GM21717 (cell line): Measurements from ENCODE around the gene CYTH1.
"Not testable (repeated sequence)": the region's sequence is repeated elsewhere in the genome, so short reads cannot be mapped to it uniquely, and the experiment has no call there.

Experiments
- ATAC-seq: cut with Tn5 transposase; IDR thresholded peaks from one replicate; pipeline ENCODE4 v1.9.1; 2021; ENCODE audit warnings: mild to moderate bottlenecking, moderate library complexity; ENCODE audit not compliant: unreplicated experiment

The CYTH1 gene

GRCh38 chr17:78765821-78766220 is 16.3 kb downstream of the CYTH1 start:
- no peak for ATAC-seq

DNA sequence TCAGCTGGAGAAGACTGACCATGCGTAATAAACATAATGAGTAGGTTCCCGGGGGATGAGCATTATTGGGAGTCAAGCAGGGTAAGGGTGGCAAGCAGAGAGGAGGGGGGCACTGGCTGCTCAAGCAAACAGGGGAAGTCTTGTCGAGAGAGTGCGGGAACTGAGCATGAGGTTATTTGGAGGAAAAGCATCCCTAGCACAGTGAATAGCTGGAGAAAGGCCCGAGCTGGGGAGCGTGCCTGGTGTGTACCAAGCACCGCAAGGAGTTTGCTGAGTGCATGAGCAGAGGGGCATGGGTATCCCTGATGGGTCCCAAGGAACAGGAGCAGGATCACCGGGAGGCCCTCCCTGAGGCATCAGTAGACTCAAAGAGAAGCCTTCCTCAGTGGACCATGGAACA is 17.2 kb downstream of the CYTH1 start:
- no peak for ATAC-seq

GRCh38 chr17:78763561-78763960 is 18.5 kb downstream of the CYTH1 start:
- ATAC-seq: no peak

GRCh38 chr17:78761789-78762406 is 20.2 kb downstream of the CYTH1 start:
- ATAC-seq: no peak

GRCh38 chr17:78759969-78760352 is 22.1 kb downstream of the CYTH1 start:
- no peak for ATAC-seq

GRCh38 chr17:78759203-78759968 is 22.7 kb downstream of the CYTH1 start:
- ATAC-seq: peak; percentile 52

DNA sequence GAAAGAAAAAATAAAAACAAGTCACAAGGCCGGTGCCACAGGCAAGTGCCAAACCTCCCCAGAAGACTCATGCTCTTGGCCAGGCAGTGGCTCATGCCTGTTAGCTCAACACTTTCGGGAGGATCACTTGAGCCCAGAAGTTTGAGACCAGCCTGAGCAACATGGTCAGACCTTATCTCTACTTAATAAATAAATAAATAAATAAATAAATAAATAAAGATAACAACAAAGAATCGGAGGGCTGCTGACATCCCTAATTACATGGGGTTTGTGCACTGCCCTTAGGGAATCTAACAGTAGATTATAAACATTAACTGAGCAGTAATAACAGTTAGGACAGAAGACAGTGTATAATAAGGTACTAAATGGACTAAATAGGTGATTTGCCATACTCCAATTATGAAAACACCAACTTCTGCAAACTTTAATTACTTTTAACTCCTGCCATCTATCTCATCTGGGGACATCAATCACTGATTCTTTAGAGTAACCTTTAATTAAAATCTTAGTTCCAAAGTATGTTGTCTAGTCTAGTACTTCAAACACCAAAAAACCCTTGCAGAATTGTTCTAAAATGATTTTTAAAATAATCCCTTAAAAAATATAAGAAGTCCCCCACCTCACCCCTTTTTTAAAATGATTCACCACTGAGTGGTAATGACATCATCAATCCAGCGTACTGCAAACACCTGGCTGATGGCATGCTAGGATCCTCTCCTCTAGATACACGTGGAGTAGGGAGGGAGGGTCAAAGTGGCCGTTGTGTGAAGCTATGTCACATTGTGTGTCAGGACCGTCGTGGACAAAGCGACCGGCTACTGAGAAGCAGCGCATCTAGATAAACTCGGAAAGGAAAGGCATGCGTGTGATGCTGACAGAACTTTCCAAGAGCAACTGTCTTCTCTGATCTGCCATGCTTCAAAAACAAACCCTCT is 28.5 kb downstream of the CYTH1 start:
- ATAC-seq: no peak

GRCh38 chr17:78751447-78752161 is 30.5 kb downstream of the CYTH1 start:
- no peak for ATAC-seq

- not testable (repeated sequence) for ATAC-seq
Measured at GRCh38 chr17:78751000-78751399, 31.1 kb downstream of the CYTH1 start.

DNA sequence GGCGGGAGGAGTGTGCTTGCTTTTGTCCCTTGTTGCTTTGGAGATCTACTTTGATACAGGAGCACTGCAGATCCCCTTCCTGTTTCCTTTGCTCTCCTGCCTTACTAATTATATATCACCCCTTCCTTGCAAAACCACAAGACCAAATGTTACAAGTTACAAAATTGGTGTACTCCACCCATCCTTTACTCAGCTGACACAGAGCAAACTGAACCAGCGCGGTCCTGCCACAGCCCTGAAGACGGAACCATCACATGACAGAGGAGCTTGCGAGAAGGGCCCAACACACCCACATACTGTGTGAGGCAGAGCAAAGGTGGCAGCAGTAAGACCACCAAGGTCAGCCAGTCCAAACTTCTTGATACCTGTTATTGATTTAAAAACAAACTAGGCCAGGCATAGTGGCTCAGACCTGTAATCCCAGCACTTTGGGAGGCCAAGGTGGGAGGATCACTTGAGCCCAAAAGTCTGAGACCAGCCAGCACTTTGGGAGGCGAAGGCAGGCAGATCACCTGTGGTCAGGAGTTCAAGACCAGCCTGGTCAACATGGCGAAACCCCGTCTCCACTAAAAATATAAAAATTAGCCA is 33.2 kb downstream of the CYTH1 start:
- no peak for ATAC-seq

DNA sequence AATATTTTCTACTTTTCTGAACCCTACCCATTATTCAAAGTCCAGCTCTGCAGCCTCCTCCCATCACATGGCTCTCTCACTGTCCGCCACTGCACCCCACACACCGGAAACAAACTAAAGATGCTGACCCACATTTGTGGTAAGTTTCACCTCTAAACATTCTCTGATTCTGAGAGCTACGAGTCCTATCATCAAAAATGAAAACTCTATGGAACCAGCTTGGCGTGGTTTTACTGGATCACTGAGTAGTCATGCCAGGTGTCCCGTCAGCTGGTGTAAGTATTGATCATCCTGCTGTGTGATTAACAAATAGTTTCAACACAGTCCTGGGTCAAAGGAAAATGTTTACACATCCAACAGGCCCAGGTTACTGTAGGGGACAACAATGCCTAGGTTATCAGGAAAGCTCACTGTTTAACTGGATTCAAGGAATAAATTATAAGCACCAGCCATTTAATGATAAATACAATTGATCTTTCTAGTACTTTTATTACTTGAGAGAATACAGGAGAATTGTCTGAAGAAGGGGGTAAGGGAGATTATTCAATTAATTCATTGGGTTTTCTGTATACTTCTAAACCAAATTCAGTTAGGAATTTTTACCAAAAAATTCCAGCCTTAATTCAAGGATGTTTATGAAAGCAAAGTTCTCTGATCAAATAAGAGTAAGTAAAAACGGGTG is 33.9 kb downstream of the CYTH1 start:
- no peak for ATAC-seq

GRCh38 chr17:78747488-78747887 is 34.6 kb downstream of the CYTH1 start:
- no peak for ATAC-seq

DNA sequence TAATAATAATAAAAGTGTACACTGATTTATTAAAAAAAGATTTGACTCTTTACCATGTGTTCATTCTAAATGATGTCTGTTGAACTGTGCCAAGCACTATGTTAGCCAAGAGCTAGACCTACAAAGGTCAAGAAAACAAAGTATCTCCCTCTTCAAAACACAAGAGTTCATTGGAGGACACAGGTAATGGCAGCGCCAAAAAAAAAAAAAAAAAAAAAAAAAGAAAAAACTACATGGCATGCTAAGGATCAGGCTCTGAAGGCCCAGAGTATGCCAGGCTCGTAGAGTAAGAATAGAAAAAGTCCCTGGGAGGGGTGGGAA is 35.2 kb downstream of the CYTH1 start:
- no peak for ATAC-seq

GRCh38 chr17:78746263-78746948 is 35.7 kb downstream of the CYTH1 start:
- ATAC-seq: no peak

DNA sequence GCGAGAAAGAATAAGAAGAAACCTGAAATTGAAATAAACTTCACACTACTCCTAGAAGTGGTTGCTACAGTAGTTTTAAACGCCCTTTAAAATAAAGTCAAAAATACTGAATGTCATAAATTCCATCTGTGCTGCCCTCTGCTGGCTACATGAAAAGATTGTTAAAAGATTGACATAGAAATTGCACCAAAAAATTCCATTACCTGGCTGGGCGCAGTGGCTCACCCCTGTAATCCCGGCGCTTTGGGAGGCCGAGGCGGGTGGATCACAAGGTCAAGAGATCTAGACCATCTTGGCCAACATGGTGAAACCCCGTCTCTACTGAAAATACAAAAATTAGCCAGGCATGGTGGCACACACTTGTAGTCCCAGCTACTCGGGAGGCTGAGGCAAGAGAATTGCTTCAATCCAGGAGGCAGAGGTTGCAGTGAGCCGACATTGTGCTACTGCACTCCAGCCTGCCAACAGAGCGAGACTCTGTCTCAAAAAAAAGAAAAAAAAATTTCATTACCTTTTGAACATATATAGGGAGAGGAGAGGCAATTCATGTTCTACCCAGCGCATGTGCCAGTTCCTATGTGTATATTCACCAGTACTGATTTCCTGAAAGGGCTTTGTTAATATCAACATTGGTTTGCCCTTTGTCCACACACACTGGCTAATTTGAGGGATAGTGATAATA is 36.5 kb downstream of the CYTH1 start:
- ATAC-seq: no peak

DNA sequence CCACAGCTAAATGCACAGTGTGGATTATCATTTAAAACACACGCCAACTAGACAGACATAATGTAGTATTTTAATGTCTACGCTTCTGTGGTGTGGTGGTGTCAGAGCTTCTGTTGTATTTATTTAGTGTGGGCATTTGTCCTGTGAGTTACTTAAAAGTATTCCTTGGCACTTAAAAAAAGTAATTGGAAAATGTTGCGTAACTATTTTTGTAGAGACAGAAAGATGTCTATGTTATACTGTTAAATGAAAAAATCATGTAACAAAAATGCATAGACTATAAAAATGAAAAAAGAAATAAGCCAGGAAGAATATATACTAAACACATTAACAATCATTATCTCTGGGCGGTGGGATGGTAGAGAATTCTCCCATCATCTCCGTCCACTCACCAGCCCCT is 39.2 kb downstream of the CYTH1 start:
- no peak for ATAC-seq

DNA sequence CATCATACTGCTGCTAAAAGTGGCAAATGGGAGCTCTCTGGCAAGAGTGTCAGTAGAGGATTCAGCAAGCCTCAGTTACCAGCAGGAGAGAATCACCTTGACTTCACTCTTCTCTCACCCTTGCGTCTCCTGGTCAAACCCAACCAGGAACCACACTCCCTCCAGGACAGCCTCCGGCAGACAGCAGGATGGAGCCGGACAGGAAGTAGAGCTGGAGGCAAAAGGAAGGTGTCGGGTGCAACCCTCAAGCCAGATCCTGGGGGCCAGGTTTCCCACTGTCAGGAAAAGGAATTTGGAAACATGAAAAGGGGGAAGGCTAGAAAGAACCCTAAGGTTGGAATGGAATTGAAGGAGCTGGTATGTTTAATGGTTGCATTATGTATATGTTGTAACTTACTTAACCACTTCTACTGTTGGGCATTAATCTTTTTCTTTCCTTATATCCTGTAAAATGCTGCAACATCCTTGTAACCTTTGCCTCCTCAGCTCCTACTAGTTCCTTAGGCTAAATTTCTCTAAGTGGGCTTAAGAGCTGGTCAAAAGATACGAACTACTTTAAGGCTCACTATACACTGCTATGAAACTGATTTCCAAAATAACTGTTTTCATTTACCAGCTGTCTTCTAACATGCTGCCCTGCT is 40.3 kb downstream of the CYTH1 start:
- no peak for ATAC-seq

GRCh38 chr17:78739331-78739931 is 42.6 kb downstream of the CYTH1 start:
- ATAC-seq: no peak
